ENCODE data around the gene MEF2D.

The MEF2D gene

DNA sequence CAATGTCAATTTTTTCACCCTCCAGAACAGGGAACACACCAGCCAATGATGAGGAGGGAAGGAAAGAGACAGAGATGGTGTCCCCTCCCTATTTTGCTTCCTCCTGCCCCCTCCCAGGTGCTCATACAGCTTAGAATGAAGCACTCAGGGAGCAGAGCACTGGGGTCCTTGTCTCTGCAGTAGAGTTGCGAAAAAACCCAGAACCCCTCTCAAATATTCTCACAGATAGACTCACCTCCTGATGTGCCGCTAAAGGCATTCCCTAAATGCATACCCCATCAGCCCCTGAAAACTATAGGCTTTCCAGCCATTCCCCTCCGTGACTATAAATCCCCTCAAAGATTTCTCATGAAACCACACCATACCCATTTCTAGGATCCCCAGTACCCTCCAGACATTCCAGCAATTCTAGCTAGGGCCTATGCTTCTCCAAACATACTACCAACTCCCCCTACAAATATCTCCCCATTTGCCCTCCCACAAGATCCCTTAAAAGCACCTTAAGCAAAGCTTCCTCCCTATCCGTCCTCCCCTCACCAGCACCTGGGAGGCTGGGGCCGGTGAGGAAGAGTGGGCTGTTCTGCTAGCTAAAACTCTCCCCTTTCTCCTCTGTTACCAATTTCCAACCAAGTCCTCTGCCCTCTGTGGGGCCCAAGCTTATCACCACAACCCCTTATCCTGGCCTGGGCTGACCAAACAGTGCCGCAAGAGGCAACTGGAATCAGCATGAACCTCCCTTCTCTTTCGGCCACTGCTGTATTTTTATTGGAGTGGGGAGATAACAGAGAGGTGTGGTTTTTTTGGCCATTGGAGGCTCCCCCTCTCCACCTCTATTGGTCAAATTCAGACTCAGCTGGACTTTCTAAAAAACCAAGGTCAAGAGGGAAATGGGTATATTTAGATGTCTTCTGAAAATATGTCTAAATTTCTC is 76.9 kb downstream of the MEF2D start:
- DNase-seq, result no peak

DNA sequence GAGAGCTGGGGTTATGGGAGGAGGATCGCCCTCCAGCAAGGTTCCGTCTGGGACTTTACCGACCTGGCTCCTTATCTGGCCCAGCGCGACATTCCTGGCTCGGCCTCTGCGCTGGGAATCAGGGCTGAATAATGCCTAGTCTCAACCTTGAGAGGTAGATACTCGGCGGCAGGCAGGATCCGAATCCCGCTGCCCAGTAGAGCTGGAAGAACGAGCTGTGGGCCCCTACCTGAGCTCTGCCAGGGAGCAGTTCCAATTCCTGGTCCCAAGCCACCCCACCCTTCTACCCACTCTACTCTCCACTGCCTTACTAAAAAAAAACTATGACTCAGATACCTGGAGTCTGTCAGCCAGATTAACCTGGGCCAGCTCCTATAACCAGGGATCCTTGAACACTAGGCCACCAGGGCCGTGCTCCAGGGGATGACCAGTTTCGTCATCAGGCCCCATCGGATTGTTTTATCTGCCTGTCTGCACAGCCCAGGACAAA is 77.9 kb downstream of the MEF2D start:
- no peak for DNase-seq

DNA sequence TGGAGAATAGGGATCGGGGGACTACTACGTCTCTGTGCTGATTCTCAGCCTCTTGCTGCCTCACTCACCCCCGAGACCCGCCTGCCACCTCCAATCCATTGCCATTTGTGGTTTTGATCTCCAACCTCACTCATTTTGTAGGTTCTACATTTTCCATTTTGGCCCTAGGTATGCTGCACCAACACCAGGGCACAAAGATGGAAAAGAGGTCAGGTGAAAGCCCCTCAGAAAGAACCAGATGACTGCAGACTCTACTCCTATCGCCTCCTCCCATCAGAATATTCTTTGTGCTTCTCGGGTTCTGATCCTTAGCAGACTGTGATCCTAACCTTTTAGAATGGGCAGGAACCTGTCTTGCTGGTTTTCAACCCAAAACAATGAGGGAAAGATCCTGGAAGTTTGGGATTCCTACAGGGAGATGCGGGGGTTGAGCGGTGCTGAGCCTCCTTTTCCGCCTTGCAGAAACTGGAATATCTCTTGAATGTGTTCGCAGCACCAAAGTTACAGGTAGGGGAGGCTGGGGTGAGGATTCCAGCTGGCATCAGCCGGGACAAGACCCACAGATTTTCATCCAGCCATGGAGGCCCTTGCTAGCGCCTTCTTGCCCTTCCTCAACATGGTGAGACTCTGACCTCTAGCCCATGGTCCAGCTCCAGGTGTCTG is 78.5 kb downstream of the MEF2D start:
- DNase-seq, result no peak

DNA sequence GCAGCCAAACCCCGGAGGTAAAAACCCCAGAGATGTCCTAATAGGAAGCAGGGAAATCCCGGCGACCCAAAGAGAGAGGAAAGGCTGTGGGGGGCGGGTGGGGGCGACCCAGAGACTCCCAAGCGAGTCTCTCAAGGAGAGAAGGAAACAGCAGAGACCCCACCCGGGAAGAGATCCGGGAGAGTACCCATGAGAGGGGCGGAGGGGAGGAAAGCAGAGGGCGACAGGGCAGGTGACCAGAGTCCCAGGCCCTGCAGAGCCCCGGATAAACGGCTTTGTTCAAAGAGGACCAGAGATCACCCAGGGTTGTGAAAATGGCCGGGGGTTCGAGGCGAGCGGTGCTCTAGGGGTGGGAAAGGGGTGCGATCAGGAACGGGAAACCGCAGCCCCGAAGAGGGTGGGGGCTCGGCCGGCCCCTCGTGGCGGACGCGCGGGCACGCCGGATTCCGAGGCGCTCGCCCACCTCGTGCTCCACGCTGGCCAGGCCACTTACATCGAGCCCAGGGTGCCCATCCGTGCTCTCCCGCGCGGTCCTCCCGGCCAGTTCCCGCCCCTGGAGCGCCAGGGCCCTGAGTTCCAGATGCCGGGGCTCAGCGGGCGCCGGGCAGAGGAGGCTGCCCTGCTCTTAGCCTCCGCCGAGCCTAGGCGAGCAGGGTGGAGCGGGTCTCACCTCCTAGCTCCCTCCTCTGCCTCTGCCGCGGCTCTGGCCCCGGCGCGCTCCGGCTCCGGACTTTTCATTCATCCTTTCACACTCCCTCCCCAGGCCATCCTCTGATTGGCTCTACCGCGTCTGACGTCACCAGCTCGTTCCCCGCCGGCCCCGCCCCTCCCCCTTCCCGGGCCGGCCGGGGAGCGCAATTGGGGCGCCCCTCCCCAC is 79.3 kb downstream of the MEF2D start:
- DNase-seq, result peak; percentile 59

DNA sequence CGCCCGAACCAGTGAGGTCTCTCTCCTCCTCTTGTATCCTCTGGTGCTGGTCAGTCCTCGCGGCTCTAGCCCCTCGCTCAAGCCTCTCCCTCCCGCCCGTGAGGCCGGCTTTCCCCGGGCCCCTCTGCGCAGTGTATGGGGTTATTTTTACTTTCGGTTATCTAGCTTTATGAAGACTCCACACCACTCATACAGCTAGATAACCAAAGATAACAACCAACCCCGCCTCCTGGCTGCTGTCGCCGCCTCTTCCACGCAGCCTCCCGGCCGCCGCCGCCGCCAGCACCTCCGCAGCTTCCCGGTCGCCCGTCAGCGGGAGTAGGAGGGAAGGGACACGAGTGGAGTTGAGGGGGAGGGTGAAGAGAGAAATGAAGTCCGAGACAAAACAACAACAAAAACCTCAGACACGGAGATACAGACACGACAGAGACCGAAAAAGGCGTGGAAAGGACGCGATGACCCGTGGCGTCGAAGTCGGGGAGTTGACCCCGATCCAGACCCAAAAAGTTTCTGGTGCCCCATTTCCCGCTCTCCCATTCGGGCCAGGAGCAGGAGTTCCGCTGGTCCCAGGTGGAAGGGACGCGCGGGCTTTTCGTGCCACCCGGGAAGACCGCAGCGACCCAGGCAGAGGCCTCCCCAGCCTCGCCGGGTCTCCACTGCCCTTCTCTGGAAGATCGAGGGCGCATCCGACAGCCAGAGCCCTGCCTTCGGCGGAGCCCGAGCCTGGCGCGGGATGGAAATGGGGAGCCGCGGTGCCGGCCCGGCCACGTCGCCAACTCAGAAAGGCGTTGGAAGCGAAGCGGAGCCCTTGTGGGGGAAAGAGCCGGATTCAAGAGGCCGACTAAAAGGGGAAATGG is 80.1 kb downstream of the MEF2D start:
- DNase-seq, result no peak

DNA sequence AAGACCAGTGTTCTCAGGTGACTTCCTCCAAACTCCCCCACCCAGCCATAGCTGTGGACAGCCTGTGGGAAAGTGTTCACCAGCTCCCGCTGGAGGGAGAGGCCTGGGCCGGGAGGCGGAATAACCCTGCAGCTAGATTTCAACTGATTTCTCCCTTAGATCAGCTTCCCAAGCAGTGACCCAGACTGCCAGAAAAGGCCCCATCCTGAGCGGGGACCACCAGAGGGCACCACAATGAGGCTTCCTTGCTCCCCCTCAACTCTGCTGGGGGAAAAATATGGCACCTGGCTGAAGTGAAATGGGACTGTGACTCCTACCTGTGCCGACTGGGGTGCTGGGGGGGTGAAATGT is 80.7 kb downstream of the MEF2D start:
- DNase-seq, result no peak

DNA sequence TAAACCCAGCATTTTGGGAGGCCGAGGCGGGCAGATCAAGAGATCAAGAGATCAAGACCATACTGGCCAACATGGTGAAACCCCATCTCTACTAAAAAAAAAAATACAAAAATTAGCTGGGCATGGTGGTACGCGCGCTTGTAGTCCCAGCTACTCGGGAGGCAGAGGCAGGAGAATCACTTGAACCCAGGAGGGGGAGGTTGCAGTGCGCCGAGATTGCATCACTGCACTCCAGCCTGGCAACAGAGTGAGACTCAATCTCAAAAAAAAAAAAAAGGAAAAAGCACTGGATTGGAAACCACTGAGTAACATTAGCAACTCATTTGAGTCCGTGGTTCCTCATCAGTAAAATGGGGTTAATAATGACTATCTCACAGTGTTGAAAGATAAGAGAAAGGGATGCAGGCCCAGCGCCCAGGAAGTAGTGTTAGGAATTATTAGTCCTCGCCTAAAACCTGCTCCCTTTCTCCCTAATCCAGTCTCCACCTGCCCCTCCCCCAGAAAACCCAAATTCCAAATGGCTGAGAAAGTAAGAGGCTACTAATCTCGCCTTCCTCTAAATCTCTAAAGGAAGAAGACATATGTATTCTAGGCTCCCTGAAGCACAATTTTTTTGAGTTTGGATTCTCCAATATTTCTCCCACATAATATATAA is 82.0 kb downstream of the MEF2D start:
- DNase-seq, result no peak

DNA sequence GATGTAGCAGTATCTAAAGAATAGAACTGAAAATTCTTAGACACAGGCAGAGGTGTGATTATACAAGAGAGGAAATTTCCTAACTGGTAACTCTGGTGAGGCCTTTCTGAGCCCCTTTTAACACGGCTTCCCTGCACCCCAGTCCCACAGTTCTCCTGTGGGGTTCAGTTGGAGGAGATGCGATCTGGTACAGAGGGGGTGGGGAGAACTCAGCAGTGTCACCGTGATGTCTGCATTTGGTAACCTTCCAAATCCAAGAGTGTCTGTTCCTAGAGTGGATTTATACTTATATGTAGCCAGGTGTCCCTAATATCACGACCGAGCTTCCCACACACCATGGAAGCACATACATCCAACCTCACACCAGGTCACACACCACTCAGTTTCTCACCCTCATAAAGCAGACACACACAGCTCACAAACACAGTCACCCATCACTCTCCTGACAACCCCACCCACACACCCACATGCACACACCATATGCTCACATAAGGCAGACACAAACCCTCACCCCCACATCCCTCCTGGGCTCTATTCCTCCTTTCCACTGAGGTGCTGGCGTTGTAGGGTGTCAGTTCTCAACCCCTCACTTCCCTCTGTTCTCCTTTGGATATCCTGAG is 83.1 kb downstream of the MEF2D start:
- DNase-seq, result no peak

DNA sequence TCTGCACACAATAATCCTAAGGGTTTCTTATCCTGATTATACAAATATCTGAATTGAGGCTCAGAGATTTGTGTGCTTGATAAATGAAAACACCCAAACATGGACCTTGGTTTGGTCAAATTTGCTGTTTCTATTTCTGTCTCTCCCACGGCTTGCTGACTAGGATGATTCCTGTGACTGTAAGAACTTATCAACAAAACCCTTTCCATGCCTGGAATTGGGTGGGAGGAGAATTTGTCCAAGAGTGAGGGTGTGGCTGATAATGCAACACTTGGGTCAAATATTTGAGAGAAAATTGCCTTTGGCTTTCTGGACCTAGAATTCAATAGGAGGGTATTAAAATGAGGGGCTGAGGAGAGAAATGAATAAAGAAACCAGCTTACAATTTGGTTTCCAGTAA is 83.6 kb downstream of the MEF2D start:
- no peak for DNase-seq

DNA sequence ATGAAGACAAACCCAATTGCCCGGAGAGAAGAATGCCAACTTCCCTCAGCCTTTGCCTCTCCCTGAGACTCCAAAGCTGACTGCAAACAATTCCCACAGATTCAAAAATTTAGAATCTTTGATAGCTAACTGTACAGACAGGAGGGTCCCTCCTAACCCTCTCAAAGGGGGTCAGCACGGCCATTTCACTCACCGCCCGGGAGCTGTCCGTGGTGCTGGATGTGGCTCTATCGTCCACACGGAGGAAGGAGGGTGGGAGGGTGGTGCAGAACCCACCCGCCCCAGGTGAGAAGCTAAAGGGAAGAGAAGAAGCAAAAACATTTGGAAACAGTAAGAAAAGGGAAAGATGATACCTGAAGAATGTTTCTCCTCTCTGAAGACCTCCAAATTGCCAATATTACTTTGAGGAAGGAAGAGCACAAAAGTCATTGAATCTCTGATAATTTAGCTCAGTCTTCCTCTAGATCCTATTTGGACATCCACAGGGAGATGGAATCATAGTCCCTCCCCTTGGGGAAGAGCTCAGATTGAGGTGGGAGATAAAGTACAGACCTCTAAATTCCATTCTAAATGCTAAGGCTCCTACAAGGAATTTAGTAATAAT is 86.0 kb downstream of the MEF2D start:
- DNase-seq, result peak; percentile 9

Measured in fibroblast of skin of scalp (primary cell).